ENCODE results near the gene PLXDC2.

PLXDC2 gene

DNA sequence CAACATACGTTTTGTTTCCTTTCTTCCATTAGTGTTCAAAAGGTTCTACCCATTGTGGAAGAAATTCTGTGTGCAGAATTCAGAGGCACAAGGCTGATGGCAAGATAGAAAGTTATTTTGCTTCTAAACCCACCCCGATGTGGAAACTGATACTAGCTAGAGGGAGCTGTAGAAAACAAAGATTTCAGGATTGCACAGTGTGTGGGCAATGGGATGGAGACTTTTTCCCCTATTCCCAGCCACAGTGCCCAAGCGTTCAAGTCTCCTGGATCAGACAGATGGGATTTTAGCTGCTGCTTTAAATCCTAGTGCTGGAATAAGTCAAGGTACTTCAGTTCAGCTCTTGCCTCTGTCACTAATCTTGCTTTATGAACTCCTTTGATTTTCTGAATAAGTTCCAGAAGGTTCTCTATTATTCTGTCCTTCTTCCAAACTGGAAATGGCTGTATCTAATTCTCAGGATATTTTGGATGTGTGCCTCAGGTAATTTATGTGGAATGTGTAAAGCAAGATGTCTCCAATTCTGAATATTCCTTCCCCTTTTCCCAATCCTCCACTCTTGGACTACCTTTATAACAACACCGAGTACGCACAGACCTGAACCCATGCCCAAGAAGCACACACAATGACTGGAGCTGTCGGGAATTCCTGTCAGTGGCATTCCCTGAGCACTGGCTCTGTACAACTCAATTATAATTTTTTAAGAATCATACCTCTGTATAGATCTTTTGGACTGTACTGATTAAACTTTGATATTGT is 473.0 kb downstream of the PLXDC2 start:
- POLR2A ChIA-PET = no interaction called here
- TF ChIP-seq ARNT (IDR thresholded peaks at IDR 0.05) (no peak), FOXK2 (IDR thresholded peaks at IDR 0.05) (no peak), ELF4 (IDR thresholded peaks at IDR 0.05) (no peak), SUZ12 (IDR thresholded peaks at IDR 0.05) (no peak), FOXA1 (IDR thresholded peaks at IDR 0.05) (no peak), PKNOX1 (IDR thresholded peaks at IDR 0.05) (no peak), TARDBP (IDR thresholded peaks at IDR 0.05) (no peak), L3MBTL2 (conservative IDR thresholded peaks at IDR 0.05) (no peak), ZNF384 (IDR thresholded peaks at IDR 0.05) (no peak), NFRKB (IDR thresholded peaks at IDR 0.05) (no peak), LEF1 (IDR thresholded peaks at IDR 0.05; ENCODE audit: borderline replicate concordance) (no peak), HDGF (IDR thresholded peaks at IDR 0.05; ENCODE audit: borderline replicate concordance) (no peak), SP1 (IDR thresholded peaks at IDR 0.05) (no peak), BHLHE40 (IDR thresholded peaks at IDR 0.05; ENCODE audit: borderline replicate concordance) (no peak), FOXM1 (IDR thresholded peaks at IDR 0.05; ENCODE audit: borderline replicate concordance) (no peak), CTBP1 (IDR thresholded peaks at IDR 0.05; ENCODE audit: borderline replicate concordance) (no peak)
- no peak for DNase-seq (ENCODE audit: extremely low spot score)
- CTCF ChIA-PET = no interaction called here

DNA sequence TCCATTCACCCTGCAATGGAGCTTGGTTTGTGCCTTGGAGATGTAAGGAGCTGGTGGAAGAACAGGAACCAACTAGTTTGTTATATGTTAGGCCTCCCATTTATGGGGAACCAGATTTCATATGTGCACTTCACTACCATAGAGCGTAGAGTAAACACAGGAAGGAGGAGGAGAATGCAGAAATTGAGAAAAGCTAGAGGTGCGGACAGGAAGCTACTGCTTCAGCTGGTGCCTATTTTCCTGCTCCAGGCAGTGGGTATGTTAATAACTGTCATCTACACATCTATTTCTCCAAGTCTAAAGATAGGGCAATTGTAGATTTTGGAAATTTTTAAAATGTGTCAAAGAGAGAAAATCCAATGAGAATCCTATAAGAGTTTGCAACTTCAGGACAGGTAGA is 482.2 kb downstream of the PLXDC2 start:
- CTCF ChIA-PET = no interaction called here
- TF ChIP-seq FOXK2 (IDR thresholded peaks at IDR 0.05) = no peak
- no peak for TF ChIP-seq SP1 (IDR thresholded peaks at IDR 0.05)
- TF ChIP-seq SUZ12 (IDR thresholded peaks at IDR 0.05) = no peak
- no peak for TF ChIP-seq CTBP1 (IDR thresholded peaks at IDR 0.05; ENCODE audit: borderline replicate concordance)
- TF ChIP-seq FOXA1 (IDR thresholded peaks at IDR 0.05) = no peak
- POLR2A ChIA-PET = no interaction called here
- no peak for DNase-seq (ENCODE audit: extremely low spot score)

DNA sequence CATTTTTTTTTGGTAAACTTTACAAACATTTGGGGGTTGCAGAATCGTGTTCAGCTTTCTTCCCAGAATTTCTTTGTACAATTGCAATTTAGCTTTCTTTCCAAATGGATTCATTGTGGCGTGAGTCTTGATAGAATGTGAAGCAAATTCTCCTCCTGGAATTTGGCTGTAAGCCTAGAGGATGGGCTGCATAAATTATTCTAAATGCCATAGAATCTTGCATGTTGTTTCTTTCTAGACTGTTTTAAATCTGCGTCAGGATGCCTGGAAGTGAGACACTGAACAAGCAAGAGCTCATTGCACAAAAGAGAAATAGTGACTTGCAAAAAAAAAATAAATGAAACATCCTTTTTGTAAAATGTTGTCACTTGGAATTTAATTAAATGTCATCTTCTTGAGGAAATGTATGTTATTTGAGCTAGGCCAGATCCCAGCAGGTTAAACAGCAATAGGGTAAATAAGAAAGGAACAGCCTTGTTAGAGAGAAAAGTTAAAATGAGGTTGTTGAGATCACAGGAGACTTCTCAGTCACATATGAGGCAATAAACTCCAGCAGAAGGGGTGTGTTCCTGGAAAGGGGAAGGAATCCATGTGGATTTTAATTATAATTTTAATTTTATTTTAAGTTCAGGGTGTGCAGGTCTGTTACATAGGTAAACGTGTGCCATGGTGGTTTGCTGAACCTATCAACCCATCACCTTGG is 483.0 kb downstream of the PLXDC2 start:
- ChIA-PET CTCF (no interaction called here), POLR2A (no interaction called here)
- DNase-seq (ENCODE audit: extremely low spot score) = no peak
- TF ChIP-seq SP1 (IDR thresholded peaks at IDR 0.05) (no peak), LEF1 (IDR thresholded peaks at IDR 0.05; ENCODE audit: borderline replicate concordance) (no peak), ELF4 (IDR thresholded peaks at IDR 0.05) (no peak), NFRKB (IDR thresholded peaks at IDR 0.05) (no peak), SUZ12 (IDR thresholded peaks at IDR 0.05) (no peak), FOXK2 (IDR thresholded peaks at IDR 0.05) (no peak), L3MBTL2 (conservative IDR thresholded peaks at IDR 0.05) (no peak), CTBP1 (IDR thresholded peaks at IDR 0.05; ENCODE audit: borderline replicate concordance) (no peak), TARDBP (IDR thresholded peaks at IDR 0.05) (no peak), PKNOX1 (IDR thresholded peaks at IDR 0.05) (no peak), ZNF384 (IDR thresholded peaks at IDR 0.05) (no peak), BHLHE40 (IDR thresholded peaks at IDR 0.05; ENCODE audit: borderline replicate concordance) (no peak), FOXA1 (IDR thresholded peaks at IDR 0.05) (no peak), FOXM1 (IDR thresholded peaks at IDR 0.05; ENCODE audit: borderline replicate concordance) (no peak), ARNT (IDR thresholded peaks at IDR 0.05) (no peak), HDGF (IDR thresholded peaks at IDR 0.05; ENCODE audit: borderline replicate concordance) (no peak)

GRCh38 chr10:20300735-20301134 is 484.5 kb downstream of the PLXDC2 start:
- ChIA-PET POLR2A (no interaction called here), CTCF (no interaction called here)
- no peak for DNase-seq (ENCODE audit: extremely low spot score)
- TF ChIP-seq HDGF (IDR thresholded peaks at IDR 0.05; ENCODE audit: borderline replicate concordance) (no peak), FOXM1 (IDR thresholded peaks at IDR 0.05; ENCODE audit: borderline replicate concordance) (no peak), ELF4 (IDR thresholded peaks at IDR 0.05) (no peak), FOXA1 (IDR thresholded peaks at IDR 0.05) (no peak), ARNT (IDR thresholded peaks at IDR 0.05) (no peak), ZNF384 (IDR thresholded peaks at IDR 0.05) (no peak), TARDBP (IDR thresholded peaks at IDR 0.05) (no peak), FOXK2 (IDR thresholded peaks at IDR 0.05) (no peak), BHLHE40 (IDR thresholded peaks at IDR 0.05; ENCODE audit: borderline replicate concordance) (no peak), PKNOX1 (IDR thresholded peaks at IDR 0.05) (no peak), SUZ12 (IDR thresholded peaks at IDR 0.05) (no peak), CTBP1 (IDR thresholded peaks at IDR 0.05; ENCODE audit: borderline replicate concordance) (no peak)

DNA sequence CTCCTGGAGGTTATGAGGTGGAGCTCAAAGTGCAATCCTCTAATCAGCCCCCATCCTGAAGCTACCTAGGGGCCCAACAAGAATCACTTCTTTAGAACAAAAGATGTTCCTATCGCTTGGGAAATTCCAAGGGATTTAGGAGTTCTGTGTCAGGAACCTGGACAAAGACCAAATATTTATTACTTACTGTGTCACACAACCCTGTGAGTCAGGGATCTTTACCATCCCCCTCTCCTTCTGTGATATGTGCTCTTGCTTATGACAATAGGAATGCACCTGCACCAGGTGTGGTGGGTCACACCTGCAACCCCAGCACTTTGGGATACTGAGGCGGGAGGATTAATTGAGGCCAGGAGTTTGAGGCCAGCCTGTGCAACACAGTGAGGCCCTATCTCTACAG is 485.8 kb downstream of the PLXDC2 start:
- ChIA-PET POLR2A (no interaction called here), CTCF (no interaction called here)
- no peak for DNase-seq (ENCODE audit: extremely low spot score)
- TF ChIP-seq L3MBTL2 (conservative IDR thresholded peaks at IDR 0.05) (no peak), BHLHE40 (IDR thresholded peaks at IDR 0.05; ENCODE audit: borderline replicate concordance) (no peak), FOXA1 (IDR thresholded peaks at IDR 0.05) (no peak), HDGF (IDR thresholded peaks at IDR 0.05; ENCODE audit: borderline replicate concordance) (no peak), FOXK2 (IDR thresholded peaks at IDR 0.05) (no peak), LEF1 (IDR thresholded peaks at IDR 0.05; ENCODE audit: borderline replicate concordance) (no peak), ARNT (IDR thresholded peaks at IDR 0.05) (no peak), ZNF384 (IDR thresholded peaks at IDR 0.05) (no peak), NFRKB (IDR thresholded peaks at IDR 0.05) (no peak), CTBP1 (IDR thresholded peaks at IDR 0.05; ENCODE audit: borderline replicate concordance) (no peak)
